ENCODE data around the gene INPP5B.

The INPP5B gene

DNA sequence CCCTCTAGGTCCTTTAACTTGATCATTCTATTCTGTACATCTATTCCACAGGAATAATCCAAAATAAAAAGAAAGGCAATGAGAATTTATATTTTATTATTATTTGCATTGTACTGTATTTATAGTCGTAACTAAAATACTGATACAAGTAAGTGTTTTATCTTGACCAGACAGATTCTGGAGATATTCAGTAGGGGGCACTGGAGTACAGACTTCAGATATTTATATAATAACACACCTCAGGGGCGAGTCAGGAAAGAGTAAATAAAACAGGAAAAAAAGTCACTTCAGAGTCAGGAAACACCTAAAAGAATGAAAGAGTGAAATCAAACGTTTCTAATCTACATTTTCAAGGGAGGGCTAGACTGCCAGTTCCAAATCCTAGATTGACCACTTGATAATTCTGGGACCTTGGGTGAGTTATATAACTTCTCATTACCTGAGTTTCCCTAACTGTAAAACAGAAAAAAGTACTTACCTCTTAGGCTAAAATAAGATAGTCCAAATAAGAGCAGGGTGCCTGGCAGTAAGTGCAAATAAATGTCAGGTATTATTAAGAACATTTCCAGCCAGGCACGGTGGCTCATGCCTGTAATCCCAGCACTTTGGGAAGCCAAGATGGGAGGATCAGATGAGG is 56.4 kb downstream of the INPP5B start:
- DNase-seq (ENCODE audit: extremely low read depth, low read depth) = no peak
- TF ChIP-seq, protein P1, sequence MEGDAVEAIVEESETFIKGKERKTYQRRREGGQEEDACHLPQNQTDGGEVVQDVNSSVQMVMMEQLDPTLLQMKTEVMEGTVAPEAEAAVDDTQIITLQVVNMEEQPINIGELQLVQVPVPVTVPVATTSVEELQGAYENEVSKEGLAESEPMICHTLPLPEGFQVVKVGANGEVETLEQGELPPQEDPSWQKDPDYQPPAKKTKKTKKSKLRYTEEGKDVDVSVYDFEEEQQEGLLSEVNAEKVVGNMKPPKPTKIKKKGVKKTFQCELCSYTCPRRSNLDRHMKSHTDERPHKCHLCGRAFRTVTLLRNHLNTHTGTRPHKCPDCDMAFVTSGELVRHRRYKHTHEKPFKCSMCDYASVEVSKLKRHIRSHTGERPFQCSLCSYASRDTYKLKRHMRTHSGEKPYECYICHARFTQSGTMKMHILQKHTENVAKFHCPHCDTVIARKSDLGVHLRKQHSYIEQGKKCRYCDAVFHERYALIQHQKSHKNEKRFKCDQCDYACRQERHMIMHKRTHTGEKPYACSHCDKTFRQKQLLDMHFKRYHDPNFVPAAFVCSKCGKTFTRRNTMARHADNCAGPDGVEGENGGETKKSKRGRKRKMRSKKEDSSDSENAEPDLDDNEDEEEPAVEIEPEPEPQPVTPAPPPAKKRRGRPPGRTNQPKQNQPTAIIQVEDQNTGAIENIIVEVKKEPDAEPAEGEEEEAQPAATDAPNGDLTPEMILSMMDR (IDR thresholded peaks at IDR 0.05; ENCODE audit: low read depth, low read length) = peak; percentile 35

DNA sequence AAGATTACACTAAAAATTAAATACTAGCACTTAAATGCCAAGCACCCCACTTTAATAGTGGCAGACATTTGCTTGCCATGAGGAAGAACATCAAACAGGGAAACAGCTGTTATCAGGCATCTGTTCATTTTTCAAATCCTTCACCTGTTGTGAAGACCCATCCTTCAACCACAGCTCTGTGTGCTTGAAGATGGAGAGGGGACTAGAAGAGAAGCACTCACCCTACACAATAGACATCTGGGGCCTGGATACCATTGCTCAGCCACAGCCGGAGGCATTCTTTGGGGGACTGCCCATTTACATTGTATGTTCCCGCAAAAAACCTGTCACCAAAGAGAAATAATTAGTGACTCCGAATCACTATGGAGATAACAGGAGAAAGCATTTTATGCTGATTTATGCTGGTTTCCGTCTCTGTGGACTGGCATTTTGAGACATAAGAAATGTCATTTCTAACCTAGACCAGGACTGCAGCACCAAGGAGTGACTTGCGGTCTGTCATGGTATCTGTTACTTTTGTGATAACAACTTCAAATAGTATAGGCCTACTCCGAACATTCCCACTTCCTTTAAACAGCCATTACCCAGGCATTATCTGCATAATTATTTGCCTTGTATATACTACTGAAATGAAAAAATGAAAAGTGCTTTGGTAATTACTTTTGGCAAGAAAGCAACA is 58.7 kb downstream of the INPP5B start:
- DNase-seq (ENCODE audit: extremely low read depth, low read depth) = no peak
- TF ChIP-seq, protein P1 (IDR thresholded peaks at IDR 0.05; ENCODE audit: low read depth, low read length) = no peak

DNA sequence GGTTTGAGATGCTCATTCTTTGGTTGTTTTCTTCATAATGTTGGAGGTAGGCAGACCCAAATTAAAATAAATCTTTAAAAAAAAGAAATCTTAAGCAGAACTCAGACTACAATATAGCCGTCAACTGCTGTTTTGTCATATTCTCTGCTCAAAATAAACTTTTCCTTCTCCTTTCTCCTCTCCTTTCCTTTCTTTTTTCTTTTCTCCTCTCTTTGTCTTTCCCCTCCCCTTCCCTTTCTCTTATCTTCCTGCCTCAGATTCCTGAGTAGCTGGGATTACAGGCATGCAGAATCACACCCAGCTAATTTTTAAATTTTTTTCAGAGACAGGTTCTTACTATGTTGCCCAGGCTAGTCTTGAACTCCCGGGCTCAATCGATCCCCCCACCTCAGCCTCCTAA is 62.7 kb downstream of the INPP5B start:
- no peak for DNase-seq (ENCODE audit: extremely low read depth, low read depth)
- TF ChIP-seq, protein P1 (IDR thresholded peaks at IDR 0.05; ENCODE audit: low read depth, low read length) = no peak

DNA sequence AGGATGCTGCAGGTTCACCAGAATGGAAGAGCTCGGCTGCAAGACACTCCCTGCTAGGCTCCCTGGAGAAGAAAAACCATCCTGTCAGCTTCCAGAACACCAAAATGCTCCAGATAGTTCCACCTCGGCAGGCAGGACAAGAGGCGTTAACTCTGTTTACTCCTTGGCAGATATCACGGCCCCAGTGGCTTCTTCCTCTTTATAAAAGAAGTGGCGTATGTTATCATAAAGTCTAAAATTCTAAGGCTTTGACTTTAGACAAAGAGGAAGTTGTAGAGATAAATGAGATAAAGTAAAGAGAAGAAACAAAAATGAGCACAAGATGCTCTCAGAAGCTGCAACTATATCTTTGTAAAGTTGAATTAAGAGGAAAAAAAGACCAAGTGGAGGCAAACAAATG is 63.2 kb downstream of the INPP5B start:
- TF ChIP-seq, protein P1 (IDR thresholded peaks at IDR 0.05; ENCODE audit: low read depth, low read length) = no peak
- DNase-seq (ENCODE audit: extremely low read depth, low read depth) = no peak

DNA sequence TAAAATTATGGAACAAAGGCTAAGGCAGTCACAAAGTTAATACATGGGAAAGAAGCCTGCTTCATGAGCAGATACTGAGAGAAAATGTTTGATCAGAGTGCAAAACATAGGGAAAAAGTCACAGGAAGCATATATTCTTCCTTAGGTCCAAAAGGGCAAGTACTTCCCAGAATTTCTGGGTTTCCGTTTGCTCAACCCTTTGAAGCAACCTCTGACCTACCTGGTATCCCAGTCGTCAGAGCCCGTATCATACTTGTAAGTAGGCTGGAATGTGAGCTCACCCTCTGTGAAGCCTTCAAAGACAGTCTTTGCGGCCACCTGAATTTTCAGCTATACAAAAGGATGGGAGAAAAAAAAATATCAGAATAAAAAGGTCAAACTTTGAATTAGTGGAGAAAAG is 67.0 kb downstream of the INPP5B start:
- TF ChIP-seq, protein P1 (IDR thresholded peaks at IDR 0.05; ENCODE audit: low read depth, low read length) = no peak
- DNase-seq (ENCODE audit: extremely low read depth, low read depth) = no peak

DNA sequence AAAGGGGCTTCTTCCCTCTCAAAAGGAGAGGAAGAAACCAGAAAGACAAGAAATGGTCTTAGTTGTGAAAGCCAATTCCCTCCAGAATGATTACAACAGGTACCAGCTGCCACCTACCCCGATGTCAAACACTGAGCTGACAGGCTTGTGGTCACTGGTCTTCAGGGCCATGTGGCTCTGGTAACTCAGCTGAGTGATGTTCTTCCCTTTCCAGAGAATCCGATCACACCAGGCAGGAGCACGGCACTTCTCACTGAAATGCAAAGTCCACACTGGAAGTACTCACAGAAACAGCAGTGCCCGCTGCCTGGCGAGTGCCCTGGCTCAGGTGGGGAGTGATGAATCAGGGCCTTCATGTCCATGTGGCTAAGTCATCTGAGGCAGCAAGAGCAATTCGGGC is 68.8 kb downstream of the INPP5B start:
- TF ChIP-seq, protein P1 (IDR thresholded peaks at IDR 0.05; ENCODE audit: low read depth, low read length) = no peak

DNA sequence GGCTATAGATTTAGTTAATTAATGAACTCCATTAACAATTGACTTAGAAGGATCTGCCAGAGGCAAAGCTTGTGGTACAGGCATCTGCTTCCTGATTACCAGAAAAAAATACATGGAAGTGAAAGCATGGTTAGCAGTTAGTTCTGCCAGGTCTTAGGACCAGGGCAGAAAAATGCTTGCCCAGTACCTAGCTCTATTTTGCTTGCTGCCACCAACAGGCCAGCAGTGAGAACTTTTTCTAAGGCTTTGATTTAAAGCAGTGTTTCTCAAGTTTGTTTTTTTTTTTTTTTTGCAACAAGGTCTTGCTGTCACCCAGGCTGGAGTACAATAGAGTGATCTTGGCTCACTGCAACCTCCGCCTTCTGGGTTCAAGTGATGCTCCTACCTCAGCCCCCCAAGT is 71.0 kb downstream of the INPP5B start:
- DNase-seq (ENCODE audit: extremely low read depth, low read depth) = no peak
- TF ChIP-seq, protein P1 (IDR thresholded peaks at IDR 0.05; ENCODE audit: low read depth, low read length) = no peak; the same call in 1 of the 2 replicates

More for the DNA sequence above, 68.8 kb downstream of the INPP5B start:
- DNase-seq (ENCODE audit: extremely low read depth, low read depth) = no peak

Data from AG09319 (cell line).